Measurements from ENCODE around the gene FAM3A. TPM values are rescaled to one million over a fixed set of nuclear protein-coding genes. Genes with fewer than 3 reads are reported as not detected.

The FAM3A gene
- total RNA-seq, 1 experiment from 2014 or later = 25.0 TPM

GRCh38 chrX:154469114-154469513, 46.9 kb downstream of the FAM3A start:
- Mint-ChIP-seq H3K4me1 (no peaks in the 10 kb centered on the region), H3K9me3 (no peaks in the 10 kb centered on the region), H3K27ac (no peak overlapping the region), H3K4me3 (no peak overlapping the region), H3K27me3 (ENCODE audit: low read depth) (no peaks in the 10 kb centered on the region), H3K36me3 (0 out of 2 replicates have a peak, but pooled peaks cover 2% of the 10 kb centered on the region)
- ChIA-PET CTCF (interaction anchor here (0.6 to 1.2 kb wide), 2 partner anchors 58 to 376 kb away, joined by 3 to 6 read pairs; no protein-coding TSS in a partner anchor), POLR2A (no interaction called here)
- TF ChIP-seq ZNF671 (CRISPR knock-in tag; IDR thresholded peaks at IDR 0.05) = no peak
- TF ChIP-seq SMAD4 (CRISPR knock-in tag; IDR thresholded peaks at IDR 0.05) = no peak
- TF ChIP-seq MXD4 (CRISPR knock-in tag; IDR thresholded peaks at IDR 0.05; ENCODE audit: borderline replicate concordance) = no peak
- TF ChIP-seq OVOL2 (CRISPR knock-in tag; IDR thresholded peaks at IDR 0.05; ENCODE audit: borderline replicate concordance) = no peak
- no peak for TF ChIP-seq MAX (CRISPR knock-in tag; IDR thresholded peaks at IDR 0.05)
- TF ChIP-seq ZNF219 (CRISPR knock-in tag; IDR thresholded peaks at IDR 0.05; ENCODE audit: borderline replicate concordance) = no peak
- TF ChIP-seq AFF4 (CRISPR knock-in tag; IDR thresholded peaks at IDR 0.05; ENCODE audit: borderline replicate concordance) = no peak
- TF ChIP-seq ZNF263 (CRISPR knock-in tag; IDR thresholded peaks at IDR 0.05; ENCODE audit: low read depth) = no peak
- no peak for TF ChIP-seq CDX4 (CRISPR knock-in tag; IDR thresholded peaks at IDR 0.05; ENCODE audit: borderline replicate concordance)
- no peak for TF ChIP-seq ZMAT4 (CRISPR knock-in tag; IDR thresholded peaks at IDR 0.05)
- no peak for TF ChIP-seq MYBL2 (CRISPR knock-in tag; IDR thresholded peaks at IDR 0.05)
- TF ChIP-seq E2F5 (CRISPR knock-in tag; IDR thresholded peaks at IDR 0.05) = no peak
- DNase-seq (ENCODE audit: low spot score) (no peak), ATAC-seq (no peak)

- ATAC-seq (no peak), DNase-seq (ENCODE audit: low spot score) (no peak)
- Mint-ChIP-seq H3K4me1 (no peaks in the 10 kb centered on the region), H3K27ac (no peak overlapping the region), H3K27me3 (ENCODE audit: low read depth) (no peaks in the 10 kb centered on the region), H3K36me3 (0 out of 2 replicates have a peak, but pooled peaks cover 2% of the 10 kb centered on the region), H3K4me3 (no peak overlapping the region), H3K9me3 (no peaks in the 10 kb centered on the region)
- ChIA-PET CTCF (interaction anchor here (1.2 kb wide), 1 partner anchor 59 kb away, joined by 3 read pairs; no protein-coding TSS in a partner anchor), POLR2A (no interaction called here)
- TF ChIP-seq STAT6 (CRISPR knock-in tag; conservative IDR thresholded peaks at IDR 0.05; ENCODE audit: low read depth) (no peak), RELA (CRISPR knock-in tag; IDR thresholded peaks at IDR 0.05; ENCODE audit: borderline replicate concordance) (no peak), FOXK1 (CRISPR knock-in tag; IDR thresholded peaks at IDR 0.05) (no peak), ZBTB21 (CRISPR knock-in tag; IDR thresholded peaks at IDR 0.05; ENCODE audit: borderline replicate concordance) (no peak), ZNF281 (CRISPR knock-in tag; IDR thresholded peaks at IDR 0.05) (no peak), IRF1 (CRISPR knock-in tag; IDR thresholded peaks at IDR 0.05) (no peak), ZNF423 (CRISPR knock-in tag; IDR thresholded peaks at IDR 0.05) (no peak), ZNF232 (CRISPR knock-in tag; IDR thresholded peaks at IDR 0.05) (no peak), PRRX2 (CRISPR knock-in tag; IDR thresholded peaks at IDR 0.05) (no peak), ZNF138 (CRISPR knock-in tag; conservative IDR thresholded peaks at IDR 0.05) (no peak), MAX (CRISPR knock-in tag; IDR thresholded peaks at IDR 0.05) (no peak), IRF2 (CRISPR knock-in tag; IDR thresholded peaks at IDR 0.05; ENCODE audit: borderline replicate concordance, low read depth) (no peak)
These were observed 47.8 kb downstream of the FAM3A start for GRCh38 chrX:154468217-154468616.
